Lung microvascular endothelial cell (primary cell): Measurements from ENCODE around the gene THRAP3. TPM values are rescaled to one million over a fixed set of nuclear protein-coding genes. Genes with fewer than 3 reads are reported as not detected.

Experiments
- DNase-seq, 2 donors: peaks; one replicate each; pipeline versions ENCODE4 v3.0.0 to v3.0.0-alpha.2; 2010; ENCODE audit warnings: low read depth in 2 of 2
- total RNA-seq: library from RNA; depleted of rRNA; stranded (reverse); fragments of >200 nt; gene quantifications from 2 replicates; pipeline ENCODE4 v1.2.1, GENCODE V29; 2014

THRAP3 gene
- total RNA-seq, 1 donor from 2014 or later: 113 TPM

DNA sequence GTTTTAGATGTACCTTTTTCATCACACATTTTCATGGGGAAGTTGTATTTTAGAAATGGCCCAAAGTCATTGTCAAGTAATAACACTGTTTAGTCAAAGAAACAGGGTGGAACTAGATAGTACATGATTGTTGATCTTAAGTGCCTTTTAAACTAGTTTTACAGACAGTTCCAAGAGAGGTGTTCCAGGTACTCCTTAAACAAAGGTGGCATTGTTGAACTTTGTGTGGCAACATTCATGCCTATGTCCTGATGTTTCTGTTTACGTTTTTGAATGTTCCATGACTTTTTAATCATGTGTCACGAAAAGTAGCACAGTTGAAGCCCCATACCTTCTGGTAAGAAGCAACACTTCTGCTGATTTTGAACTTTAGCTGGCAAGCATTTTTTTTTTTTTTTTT is 72.8 kb downstream of the THRAP3 start:
- DNase-seq: no peak

DNA sequence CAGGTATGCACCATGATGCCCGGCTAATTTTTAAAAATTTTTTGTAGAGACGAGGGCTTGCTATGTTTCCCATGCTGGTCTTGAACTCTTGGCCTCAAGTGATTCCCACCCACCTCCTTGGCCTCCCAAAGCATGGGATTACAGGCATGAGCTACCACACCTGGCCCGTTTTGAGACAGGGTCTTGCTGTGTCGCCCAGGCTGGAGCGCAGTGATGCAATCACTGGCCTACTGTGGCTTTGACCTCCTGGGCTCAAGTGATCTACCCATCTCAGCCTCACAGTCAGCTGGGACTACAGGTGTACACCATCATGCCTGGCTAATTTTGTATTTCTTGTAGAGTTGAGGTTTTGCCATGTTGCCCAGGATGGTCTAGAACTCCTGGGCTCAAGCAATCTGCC is 74.4 kb downstream of the THRAP3 start:
- no peak for DNase-seq

DNA sequence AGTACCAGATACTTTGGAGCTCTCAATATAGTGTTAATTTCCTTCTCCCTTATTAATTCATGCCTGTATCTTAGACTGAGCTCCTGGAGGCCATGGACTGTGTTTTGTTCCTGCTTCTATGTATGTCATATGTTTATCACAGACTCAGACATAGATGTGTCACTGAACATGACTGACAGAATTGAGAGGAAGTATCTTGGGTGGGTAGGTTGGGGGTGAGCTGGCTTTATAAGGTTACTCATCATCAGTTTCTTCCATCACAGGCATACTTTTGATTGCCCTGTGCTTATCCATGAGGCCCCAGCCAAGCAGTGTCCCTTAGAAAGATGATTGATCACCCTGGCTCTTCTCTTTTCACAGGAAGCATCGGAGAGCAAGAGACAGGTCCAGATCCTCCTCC is 76.3 kb downstream of the THRAP3 start:
- peak in 1 of 2 donors; percentile 61 for DNase-seq

DNA sequence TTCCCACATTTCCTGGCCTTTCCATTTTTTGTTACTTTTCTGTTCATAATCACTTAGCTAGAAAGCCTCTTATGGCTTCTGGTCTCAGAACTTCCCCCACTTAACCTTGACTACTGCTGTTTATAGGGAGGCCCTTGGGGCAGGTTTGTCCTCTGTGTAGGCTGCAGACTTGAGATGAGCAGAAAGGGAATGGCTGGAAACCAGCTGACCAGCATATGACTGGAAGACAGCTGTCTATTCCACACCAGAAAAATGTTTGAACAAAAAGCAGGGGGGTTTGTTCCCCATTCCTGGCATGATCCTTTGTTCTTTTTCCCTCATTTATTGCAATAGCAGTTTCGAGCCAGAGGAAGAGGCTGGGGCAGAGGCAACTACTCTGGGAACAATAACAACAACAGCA is 77.0 kb downstream of the THRAP3 start:
- no peak for DNase-seq

DNA sequence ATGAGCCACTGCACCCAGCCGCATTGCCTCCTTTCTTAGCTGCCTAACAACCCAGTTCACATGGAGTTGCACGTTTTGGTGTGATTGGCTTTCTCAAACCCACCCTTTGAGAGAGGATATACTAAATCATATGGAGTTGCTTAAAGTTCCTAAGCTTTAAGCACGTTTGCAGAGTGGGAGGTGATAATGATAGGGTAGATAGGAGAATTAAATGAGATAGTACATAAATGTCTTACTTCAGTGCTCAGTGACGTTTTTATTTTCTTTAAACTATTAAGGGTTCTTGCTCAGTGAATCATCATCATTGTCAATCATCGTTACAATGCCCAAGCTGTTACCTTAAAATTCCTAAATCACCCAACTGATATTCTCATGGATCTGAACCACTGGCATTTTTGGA is 79.0 kb downstream of the THRAP3 start:
- no peak for DNase-seq

DNA sequence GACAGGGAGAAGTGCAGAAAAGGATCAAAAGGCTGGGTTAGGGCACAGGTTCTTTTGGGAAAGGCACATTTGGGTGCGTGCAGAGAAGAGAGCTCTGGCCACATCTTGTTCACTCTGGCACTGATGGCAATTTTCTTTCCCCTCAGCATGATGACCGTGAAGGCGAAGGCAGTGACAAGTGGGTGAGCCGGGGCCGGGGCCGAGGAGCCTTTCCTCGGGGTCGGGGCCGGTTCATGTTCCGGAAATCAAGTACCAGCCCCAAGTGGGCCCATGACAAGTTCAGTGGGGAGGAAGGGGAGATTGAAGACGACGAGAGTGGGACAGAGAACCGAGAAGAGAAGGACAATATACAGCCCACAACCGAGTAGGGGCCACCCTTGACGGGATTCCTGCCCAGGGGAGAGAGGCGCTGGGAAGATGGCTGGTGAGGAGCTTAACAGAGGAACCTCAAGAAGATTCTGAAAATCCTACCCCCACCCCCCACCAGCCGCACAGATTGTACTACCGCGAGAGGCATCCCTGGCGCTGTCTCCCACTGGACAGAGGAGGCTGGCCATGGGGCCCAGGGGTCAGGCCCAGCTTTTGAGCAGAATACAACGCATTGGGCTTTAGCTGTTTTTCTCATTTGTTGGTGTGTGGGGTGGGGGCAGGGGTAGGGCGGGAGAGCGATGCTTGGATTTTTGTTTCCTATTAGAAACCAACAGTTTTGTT is 79.6 kb downstream of the THRAP3 start:
- DNase-seq: no peak

DNA sequence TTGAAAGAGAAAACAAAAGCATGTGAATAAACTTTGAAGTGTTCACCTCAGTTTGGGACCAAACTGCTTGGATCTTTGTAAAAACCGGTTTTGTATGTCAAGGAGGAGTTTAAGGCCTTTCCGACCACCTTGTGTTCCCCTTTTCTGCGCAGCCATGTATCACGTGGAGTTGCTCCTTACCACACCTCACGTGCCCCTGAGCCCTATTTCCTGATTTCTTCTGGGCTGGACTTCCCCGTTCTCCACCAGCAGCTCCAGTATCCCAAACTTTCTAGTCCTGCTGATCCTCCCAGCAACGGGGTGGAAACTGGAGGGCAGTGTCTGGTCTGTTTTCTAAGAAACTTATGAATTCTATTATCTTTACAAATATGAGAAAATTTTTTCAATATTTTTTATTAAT is 80.3 kb downstream of the THRAP3 start:
- no peak for DNase-seq

DNA sequence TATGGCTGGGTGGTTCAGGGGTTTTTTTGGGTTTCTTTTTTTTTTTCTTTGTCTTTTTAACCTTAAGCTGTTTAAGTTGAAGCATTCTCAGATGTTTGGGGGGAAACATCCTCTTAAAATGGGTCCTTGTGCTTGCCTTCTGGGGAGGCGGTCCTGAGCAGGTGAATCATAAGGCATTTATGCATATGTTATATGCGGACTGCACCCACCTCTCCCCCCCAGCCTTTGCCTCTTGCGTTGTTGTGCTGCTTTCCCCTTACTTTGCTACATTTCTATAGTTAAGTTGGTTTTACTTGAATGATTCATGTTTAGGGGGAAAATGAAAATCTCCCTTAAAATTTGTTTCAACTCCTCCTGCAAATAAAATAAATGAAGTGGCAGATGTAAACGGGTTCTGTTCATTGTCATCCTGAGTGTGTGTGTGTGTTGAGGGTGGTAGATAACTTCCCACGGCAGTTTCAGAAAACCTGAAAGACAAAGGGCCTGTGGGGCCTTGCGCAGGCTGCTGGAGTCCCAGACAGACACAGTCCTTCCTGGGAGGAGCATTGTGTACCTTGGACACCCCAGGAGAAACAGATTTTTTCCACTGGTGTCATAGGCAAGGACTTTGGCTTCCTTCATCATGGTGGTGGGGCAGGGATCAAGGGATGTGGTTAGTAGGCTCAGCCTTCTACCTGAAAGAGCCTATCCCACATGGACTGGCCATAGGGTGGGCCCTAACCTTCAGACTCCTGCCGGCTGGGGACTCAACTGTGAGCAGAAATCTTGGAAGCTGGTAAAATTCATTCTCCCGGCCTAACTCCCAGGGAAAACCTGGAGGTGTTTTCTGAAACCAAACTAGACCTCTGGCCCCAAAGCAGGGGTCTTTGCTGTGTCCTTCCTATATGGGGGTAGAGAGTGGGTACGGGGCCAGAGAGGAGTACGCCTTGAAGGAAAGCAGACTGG is 81.0 kb downstream of the THRAP3 start:
- DNase-seq: no peak

DNA sequence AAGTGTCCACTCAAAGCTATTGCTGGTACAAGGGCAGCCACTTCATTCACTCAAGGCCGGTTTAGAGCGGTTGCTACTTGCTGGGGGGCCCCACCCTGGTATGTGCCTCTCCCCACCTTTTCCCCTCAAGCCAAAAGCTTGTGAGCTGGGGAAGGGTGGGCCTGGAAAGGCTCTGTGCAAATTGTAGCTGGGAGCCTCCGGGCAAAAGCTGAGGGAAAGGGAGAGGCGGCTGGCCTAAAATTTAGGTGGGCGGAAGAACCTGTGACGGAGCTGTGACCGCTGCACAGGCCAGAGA is 81.6 kb downstream of the THRAP3 start:
- DNase-seq: no peak

DNA sequence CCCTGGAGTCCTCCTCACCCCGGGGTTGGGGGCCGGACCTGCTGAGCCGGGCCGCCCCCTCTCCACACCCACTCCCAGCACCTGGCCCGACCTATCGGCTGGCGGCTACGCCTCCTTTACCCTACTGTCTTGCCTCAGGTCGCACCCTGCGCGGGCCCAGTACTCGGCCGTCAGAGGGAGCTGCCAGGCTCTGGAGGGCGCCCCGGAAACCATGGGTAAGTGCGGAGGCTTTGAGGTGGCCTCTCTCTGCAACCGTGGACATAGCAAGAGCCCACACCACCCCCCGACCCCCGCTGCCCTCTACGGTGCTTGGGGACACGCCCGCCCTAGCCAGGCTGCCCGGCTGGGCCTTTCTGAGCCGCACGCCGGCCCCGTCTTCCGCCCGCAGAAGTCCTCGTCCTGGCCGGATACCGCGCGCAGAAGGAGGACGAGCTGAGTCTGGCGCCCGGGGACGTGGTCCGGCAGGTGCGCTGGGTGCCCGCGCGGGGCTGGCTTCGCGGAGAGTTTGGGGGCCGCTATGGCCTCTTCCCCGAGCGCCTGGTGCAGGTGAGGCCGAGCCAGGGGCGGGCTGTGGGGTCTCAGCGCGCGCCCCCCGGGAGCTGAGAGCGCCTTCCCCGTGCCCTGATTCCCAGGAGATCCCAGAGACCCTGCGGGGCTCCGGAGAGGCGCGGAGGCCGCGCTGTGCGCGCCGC is 82.1 kb downstream of the THRAP3 start, which contains the start of gene SH3D21:
Gene SH3D21, plus strand, starts transcription at position 159 of the 692 bp plus-strand sequence. Its CDS starts 53 bp downstream, at position 212.
- peak in 1 of 2 donors; percentile 43 for DNase-seq

DNA sequence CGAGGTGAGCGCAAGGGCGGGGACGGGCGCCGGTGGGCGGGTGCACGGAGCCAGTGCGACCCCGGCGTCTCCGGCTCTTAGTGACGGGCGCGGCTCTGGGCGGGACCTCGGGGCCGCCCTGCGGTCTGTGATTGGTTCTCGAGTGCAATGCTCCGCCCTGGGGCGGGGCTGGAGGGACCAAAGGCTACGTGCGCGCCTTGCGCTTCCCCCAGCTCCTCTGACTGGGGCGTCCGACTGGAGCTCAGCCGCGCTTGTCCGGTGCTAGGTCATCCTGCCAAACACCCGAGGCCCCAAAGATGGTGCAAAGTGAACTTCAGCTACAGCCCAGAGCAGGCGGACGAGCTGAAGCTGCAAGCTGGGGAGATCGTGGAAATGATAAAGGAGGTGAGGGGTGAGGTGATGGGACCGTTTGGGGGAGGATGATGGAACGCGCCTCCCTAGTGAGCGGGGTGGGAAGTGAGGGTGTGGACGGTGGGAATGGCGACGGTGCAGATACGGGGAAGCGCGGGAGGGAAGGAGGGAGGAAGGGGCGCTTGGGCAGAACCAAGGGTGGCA is 82.7 kb downstream of the THRAP3 start:
- peak; percentile 92 to 93 for DNase-seq

DNA sequence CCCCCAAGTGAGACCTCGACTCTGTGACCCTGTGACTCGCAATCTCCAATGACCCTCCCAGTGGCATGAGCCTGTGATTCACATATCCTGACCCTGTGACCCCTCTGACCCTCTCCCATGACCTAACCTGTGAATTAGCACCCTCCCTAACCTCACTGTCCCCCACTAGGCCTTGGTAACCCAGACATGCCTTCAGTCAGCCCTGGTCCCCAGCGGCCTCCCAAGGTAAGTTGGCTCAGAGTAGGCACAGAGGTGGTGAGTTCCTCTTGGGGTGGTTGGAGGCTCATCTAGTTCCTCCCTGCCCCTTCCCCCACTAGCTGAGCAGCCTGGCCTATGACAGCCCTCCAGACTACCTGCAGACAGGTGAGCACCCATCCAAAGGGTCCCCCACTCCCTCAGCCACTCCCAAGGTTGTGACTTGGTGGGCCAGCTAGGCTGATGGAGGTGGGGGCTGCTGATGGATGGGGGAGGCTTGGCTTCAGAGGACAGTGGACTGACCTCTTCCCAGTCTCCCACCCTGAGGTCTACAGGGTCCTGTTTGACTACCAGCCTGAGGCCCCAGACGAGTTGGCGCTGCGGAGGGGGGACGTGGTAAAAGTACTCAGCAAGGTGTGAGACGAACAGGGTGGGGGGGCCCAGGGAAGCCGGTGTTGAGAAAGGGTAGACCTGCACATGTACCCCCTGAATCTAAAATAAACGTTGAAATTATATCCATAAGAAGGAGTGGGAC is 83.5 kb downstream of the THRAP3 start:
- DNase-seq: no peak

DNA sequence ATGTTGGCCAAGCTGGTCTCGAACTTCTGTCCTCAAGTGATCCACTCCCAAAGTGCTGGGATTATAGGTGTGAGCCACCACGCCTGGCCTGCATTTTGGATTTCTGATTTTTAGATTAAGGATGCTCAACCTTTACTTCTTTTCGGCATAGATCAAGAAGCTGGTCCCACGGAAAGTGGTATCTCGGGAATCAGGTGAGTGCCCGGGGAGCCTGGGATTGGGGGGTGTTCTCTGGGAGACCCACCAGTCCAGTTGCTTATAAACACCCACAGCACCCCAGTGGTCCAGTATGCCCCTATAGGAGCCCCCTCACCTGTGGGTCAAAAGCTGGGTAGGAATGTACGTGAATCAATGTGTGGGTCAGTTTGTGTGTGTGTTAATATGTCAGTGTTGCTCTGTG is 85.2 kb downstream of the THRAP3 start:
- no peak for DNase-seq

DNA sequence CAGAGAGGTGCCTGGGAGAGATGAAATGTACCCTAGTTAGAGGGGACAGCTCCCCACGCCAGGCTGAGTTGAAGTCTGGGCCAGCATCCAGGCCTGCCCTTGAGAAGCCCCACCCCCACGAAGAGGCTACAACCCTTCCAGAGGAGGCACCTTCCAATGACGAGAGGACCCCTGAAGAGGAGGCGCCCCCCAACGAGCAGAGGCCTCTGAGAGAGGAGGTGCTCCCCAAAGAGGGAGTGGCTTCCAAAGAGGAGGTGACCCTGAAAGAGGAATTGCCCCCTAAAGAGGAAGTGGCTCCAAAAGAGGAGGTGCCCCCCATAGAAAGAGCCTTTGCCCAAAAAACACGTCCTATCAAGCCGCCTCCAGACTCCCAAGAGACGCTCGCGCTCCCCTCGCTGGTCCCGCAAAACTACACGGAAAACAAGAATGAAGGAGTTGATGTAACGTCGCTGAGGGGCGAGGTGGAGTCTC is 96.1 kb downstream of the THRAP3 start:
- no peak for DNase-seq

DNA sequence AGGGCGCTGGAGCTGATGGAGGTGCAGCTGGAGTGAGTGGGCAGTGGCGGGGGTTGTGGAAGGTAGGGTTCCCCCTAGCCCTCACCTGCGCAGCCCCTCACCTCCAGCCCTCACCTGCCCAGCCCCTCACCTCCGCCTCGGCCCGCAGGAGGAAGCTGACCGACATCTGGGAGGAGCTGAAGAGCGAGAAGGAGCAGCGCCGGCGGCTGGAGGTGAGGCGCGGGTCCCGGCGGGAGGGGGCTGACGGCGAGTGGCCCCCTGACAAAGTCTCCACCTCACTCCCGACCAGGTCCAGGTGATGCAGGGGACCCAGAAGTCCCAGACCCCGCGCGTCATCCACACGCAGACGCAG is 96.5 kb downstream of the THRAP3 start:
- DNase-seq: no peak

DNA sequence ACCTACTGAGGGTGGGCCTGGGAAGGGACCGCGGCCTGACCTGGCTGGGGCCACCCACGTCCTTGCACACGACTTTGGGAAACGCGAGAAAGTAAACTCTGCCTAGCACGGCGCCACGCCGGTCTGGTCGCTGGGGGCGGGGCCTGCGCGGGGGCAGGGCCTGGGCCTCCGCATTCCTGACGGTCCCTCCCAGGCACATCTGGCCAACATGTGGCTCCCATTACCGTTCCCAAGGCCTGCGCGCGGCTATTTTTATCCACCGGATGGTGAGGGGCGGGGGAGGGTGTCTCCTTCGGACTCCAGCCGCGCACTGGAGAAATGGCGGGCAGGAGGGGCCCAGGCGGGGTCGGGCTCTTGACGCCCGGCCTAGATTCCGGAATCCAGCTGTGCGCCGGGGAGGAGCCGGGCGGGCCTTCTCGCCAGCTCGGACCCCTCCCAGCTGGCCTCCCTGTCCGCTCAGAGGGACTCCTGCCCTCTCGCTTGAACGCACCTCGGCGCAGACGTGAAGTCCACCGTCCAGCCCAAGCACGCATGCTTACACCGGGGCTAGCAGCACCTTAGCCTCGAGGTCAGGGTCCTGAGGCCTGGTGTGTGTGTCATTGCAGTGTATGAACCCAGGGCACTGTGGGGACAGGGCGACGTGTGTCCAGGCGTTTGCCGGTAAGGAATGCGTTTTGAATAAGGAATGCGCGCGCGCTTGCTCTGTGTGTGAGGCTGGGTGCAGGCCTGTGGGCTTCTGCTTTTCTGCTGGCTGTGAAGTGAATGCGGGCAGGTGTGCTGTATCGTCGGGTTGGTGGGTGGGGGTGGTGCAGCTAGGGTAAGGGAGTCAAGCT is 97.1 kb downstream of the THRAP3 start:
- no peak for DNase-seq

DNA sequence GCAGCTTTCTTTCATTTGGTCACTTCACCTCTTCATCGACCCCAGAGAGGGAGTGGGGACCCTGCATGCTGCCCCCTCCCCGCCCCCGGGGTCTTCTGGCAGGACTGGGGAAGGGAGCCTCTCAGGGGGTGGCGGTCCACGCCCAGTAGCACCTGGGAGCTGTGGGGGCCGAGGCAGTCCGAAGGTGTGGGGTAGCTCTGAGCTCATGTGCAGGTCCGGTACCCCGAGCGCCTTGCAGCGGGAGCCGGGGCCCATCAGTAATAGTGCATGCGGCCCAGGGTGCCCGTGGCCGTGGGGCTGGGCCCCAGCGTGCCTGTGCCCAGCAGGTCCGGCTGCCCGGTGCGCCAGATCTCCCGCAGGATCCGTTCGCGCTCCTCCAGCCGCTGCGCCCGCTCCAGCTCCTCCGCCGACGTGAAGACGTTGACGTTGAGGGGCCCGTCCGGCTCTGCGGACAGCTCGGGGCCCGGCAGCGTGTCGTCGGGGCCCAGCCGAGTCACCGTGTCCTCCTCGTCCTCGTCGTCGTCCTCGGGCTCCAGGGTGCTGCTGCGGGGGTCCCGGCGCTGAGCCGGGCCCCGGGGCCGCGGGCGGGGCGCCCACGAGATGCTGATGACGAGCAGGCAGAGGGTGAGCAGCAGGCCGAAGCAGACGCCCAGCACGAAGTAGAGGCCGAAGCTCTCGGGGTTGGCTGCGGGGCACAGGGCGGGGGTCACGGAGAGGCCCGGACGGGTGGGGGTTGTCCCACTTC is 98.0 kb downstream of the THRAP3 start:
- DNase-seq: no peak

DNA sequence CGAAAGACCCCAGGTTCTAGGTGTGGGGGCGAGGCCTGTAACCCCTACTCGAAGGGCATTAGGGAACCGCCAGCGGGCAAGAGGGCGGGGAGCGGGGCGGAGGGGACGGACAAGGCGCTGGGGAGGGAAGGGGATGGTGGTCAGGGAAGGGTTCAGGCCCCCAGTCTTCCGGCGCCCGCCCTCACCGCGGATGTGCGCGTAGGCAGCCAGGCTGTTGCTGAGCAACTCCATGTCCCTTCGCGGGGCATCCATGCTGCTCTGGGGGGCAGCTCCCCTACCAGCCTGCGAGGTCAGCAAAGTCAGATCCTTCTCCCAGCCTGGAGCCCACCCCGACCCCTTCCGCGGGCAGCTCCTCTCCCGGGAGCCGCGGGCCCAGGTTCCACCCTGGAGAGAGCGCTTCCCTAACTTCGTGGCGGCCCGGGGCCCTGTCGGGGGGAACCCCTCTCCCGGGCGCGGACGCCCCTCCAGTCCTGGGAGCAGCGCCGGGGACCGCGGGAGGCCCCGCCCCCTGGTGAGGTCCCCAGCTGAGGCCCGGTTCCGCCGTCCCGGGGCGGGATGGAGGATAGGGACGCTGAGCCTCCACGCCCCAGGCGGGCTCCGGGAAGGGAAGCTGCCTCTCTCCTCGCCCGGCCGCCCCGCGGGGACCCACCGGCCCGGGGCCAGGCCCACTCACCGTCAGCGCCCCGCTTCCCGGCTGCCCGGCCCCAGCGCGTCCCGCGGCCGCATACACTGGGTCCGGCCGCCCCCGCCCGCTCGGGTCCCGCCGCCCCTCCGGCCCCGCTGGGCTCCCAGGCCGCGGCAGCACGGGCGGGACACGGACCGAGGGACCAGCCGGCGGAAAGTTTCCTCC is 98.8 kb downstream of the THRAP3 start:
- DNase-seq: peak; percentile 36 to 62
